OCI-LY7 (cell line): ENCODE measurements around the gene MAF. TPM values are rescaled to one million over a fixed set of nuclear protein-coding genes. Genes with fewer than 3 reads are reported as not detected.

ENCODE experiments used
- BruUV-seq: library from RNA; stranded (reverse); fragments of 400-500 nt; replicated peaks from 2 replicates; lab custom pipeline; 2021; lab: Mats Ljungman, UMichigan
- CTCF ChIA-PET: fragments of 300-600 bp; sonication (Branson Sonifier 250); formaldehyde crosslinking; loops from one replicate; lab custom pipeline; 2022; ENCODE audit warnings: antibody characterized with exemption; ENCODE audit not compliant: unreplicated experiment; lab: Charles Lee
- POLR2A ChIA-PET: fragments of 300-600 bp; sonication (Branson Sonifier 250); formaldehyde crosslinking; loops from one replicate; lab custom pipeline; 2022; ENCODE audit warnings: antibody characterized with exemption; lab: Charles Lee
- DNase-seq: peaks from one replicate; pipeline ENCODE4 v3.0.0-alpha.2; 2015; ENCODE audit warnings: low spot score
- H2AFZ ChIP-seq: fragments of 200-600 bp; sonication (generic), shearing (Covaris generic); 2 replicates; pipeline ENCODE4 v1.6.1; 2014; ENCODE audit warnings: mild to moderate bottlenecking, antibody characterized with exemption, low read length, moderate library complexity
- H3K27ac ChIP-seq: fragments of 200-600 bp; sonication (generic); 2 replicates; pipeline ENCODE4 v1.5.1; 2014; ENCODE audit warnings: mixed run types, low read depth, mild to moderate bottlenecking, moderate library complexity, low read length, inconsistent platforms; ENCODE audit not compliant: poor library complexity, severe bottlenecking
- H3K36me3 ChIP-seq: fragments of 200-600 bp; sonication (generic); 2 replicates; pipeline ENCODE4 v1.6.1; 2014; ENCODE audit warnings: mild to moderate bottlenecking, antibody characterized with exemption, low read length, moderate library complexity, mixed read lengths; ENCODE audit not compliant: insufficient read depth
- H3K4me1 ChIP-seq: fragments of 200-600 bp; sonication (generic); 2 replicates; pipeline ENCODE4 v1.5.1; 2014; ENCODE audit warnings: mild to moderate bottlenecking, low read length; ENCODE audit not compliant: insufficient read depth, poor library complexity, severe bottlenecking
- H3K4me2 ChIP-seq: fragments of 200-600 bp; sonication (generic); 2 replicates; pipeline ENCODE4 v1.6.1; 2014; ENCODE audit warnings: mild to moderate bottlenecking, low read length
- H3K4me3 ChIP-seq: fragments of 200-600 bp; sonication (generic); 2 replicates; pipeline ENCODE4 v1.5.1; 2014; ENCODE audit warnings: mild to moderate bottlenecking, low read depth, low read length; ENCODE audit not compliant: poor library complexity, severe bottlenecking
- H3K79me2 ChIP-seq: fragments of 200-600 bp; sonication (generic); 2 replicates; pipeline ENCODE4 v1.6.1; 2016; ENCODE audit warnings: low read depth, mild to moderate bottlenecking, low read length, moderate library complexity, mixed read lengths; ENCODE audit not compliant: insufficient read depth
- H3K9me2 ChIP-seq: fragments of 200-600 bp; sonication (generic); 2 replicates; pipeline ENCODE4 v1.6.1; 2016; ENCODE audit warnings: mild to moderate bottlenecking, low read length, mixed read lengths; ENCODE audit not compliant: insufficient read depth
- H3K9me3 ChIP-seq: fragments of 200-600 bp; sonication (generic); 2 replicates; pipeline ENCODE4 v1.6.1; 2014; ENCODE audit warnings: mild to moderate bottlenecking, mixed run types, low read length, mixed read lengths
- H4K20me1 ChIP-seq: fragments of 200-600 bp; sonication (generic); 2 replicates; pipeline ENCODE4 v1.6.1; 2014; ENCODE audit warnings: mild to moderate bottlenecking, antibody characterized with exemption, low read length, moderate library complexity, mixed read lengths; ENCODE audit not compliant: insufficient read depth
- EZH2phosphoT487 ChIP-seq: fragments of 200-600 bp; sonication (generic); IDR thresholded peaks from 2 replicates; pipeline ENCODE4 v1.6.1; 2018; ENCODE audit warnings: low read depth, borderline replicate concordance, mild to moderate bottlenecking, mixed run types, antibody characterized with exemption, low read length, moderate library complexity, mixed read lengths
- intact Hi-C: fragments of 100-400 bp; cut with micrococcal nuclease; formaldehyde crosslinking; loops from one replicate; pipeline ENCODE4 v1.10.0; 2022; ENCODE audit not compliant: unreplicated experiment
- total RNA-seq, 2 experiments: library from RNA; depleted of rRNA in 1 of 2; stranded (reverse); fragments of >200 nt in 1 of 2; shearing (Covaris generic) in 1 of 2; gene quantifications; 2 replicates each; pipeline ENCODE4 v1.2.3, GENCODE V29; 2014 to 2022
- TF ChIP-seq, protein P1 (sequence below): fragments of 200-600 bp; sonication (generic); conservative IDR thresholded peaks from 2 replicates; pipeline ENCODE4 v1.5.1; 2014; ENCODE audit warnings: mild to moderate bottlenecking, antibody characterized with exemption, low read length, moderate library complexity, mixed read lengths

The MAF gene
- total RNA-seq, 2 experiments from 2014 or later, result not detected

DNA sequence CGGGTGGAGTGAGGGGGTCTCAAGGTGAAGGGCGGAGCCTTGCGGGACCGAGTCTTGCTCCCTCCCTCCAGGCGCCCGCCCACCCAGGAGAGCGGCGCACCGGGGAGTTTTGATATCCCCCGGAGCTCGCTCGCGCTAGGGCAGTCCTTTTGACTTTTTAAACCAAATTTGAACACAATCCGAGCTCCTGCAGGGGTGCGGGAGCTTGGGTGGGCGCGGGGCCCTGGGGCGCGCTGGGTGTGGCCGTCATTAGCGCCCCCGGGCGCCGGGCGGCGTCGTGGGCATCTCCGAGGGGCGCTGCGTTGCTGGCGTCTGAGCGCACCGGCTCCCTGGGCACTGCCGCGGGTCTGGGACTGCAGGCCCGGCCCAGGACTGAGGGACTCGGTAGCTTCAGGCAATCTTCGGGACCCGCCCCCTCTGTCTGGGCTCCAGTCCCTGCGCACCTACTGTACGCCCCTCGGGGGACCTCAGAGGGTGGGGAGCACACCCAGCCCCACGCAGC is 10.9 kb downstream of the MAF start:
- TF ChIP-seq, protein P1, sequence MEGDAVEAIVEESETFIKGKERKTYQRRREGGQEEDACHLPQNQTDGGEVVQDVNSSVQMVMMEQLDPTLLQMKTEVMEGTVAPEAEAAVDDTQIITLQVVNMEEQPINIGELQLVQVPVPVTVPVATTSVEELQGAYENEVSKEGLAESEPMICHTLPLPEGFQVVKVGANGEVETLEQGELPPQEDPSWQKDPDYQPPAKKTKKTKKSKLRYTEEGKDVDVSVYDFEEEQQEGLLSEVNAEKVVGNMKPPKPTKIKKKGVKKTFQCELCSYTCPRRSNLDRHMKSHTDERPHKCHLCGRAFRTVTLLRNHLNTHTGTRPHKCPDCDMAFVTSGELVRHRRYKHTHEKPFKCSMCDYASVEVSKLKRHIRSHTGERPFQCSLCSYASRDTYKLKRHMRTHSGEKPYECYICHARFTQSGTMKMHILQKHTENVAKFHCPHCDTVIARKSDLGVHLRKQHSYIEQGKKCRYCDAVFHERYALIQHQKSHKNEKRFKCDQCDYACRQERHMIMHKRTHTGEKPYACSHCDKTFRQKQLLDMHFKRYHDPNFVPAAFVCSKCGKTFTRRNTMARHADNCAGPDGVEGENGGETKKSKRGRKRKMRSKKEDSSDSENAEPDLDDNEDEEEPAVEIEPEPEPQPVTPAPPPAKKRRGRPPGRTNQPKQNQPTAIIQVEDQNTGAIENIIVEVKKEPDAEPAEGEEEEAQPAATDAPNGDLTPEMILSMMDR, result no peak
- TF ChIP-seq EZH2phosphoT487, result no peak
- Histone ChIP-seq H3K36me3 (no peaks in the 10 kb centered on the region), H3K4me2 (no peak overlapping the region), H3K4me3 (no peak overlapping the region), H3K4me1 (no peaks in the 10 kb centered on the region), H3K9me3 (no peaks in the 10 kb centered on the region), H4K20me1 (no peaks in the 10 kb centered on the region), H3K79me2 (no peaks in the 10 kb centered on the region), H2AFZ (no peak overlapping the region), H3K27ac (no peak overlapping the region), H3K9me2 (no peaks in the 10 kb centered on the region)
- POLR2A ChIA-PET, result no interaction called here
- DNase-seq, result no peak
- intact Hi-C loops, result no loop called here
- CTCF ChIA-PET, result no interaction called here
- no TSS peak for BruUV-seq

- TF ChIP-seq, protein P1, result no peak
- TF ChIP-seq EZH2phosphoT487, result no peak
- ChIA-PET POLR2A (interaction anchor here (1.4 kb wide), 1 partner anchor 10 kb away, joined by 3 read pairs; no protein-coding TSS in a partner anchor), CTCF (no interaction called here)
Observed at GRCh38 chr16:79587897-79588296, 12.6 kb downstream of the MAF start.

GRCh38 chr16:79587296-79587695 is 13.2 kb downstream of the MAF start:
- POLR2A ChIA-PET, result interaction anchor here (1.4 kb wide), 1 partner anchor 11 kb away, joined by 3 read pairs; no protein-coding TSS in a partner anchor

More at GRCh38 chr16:79587897-79588296, 12.6 kb downstream of the MAF start:
- DNase-seq, result no peak
- H3K4me3 ChIP-seq, result no peak overlapping the region
- H3K4me2 ChIP-seq, result no peak overlapping the region
- no peaks in the 10 kb centered on the region for H4K20me1 ChIP-seq
- no peaks in the 10 kb centered on the region for H3K36me3 ChIP-seq
- BruUV-seq, result no TSS peak
- H3K9me3 ChIP-seq, result no peaks in the 10 kb centered on the region
- H3K4me1 ChIP-seq, result no peaks in the 10 kb centered on the region
- no peak overlapping the region for H2AFZ ChIP-seq
- H3K79me2 ChIP-seq, result no peaks in the 10 kb centered on the region
- intact Hi-C loops, result no loop called here
- H3K27ac ChIP-seq, result no peak overlapping the region
- H3K9me2 ChIP-seq, result no peaks in the 10 kb centered on the region

More at GRCh38 chr16:79587296-79587695, 13.2 kb downstream of the MAF start:
- no peak for DNase-seq
- Histone ChIP-seq H3K9me2 (no peaks in the 10 kb centered on the region), H3K9me3 (no peaks in the 10 kb centered on the region), H3K4me3 (no peak overlapping the region), H3K36me3 (no peaks in the 10 kb centered on the region), H3K79me2 (no peaks in the 10 kb centered on the region), H3K4me2 (no peak overlapping the region), H3K4me1 (no peaks in the 10 kb centered on the region), H3K27ac (no peak overlapping the region), H4K20me1 (no peaks in the 10 kb centered on the region), H2AFZ (no peak overlapping the region)
- no peak for TF ChIP-seq EZH2phosphoT487
- TF ChIP-seq, protein P1, result no peak
- intact Hi-C loops, result no loop called here
- CTCF ChIA-PET, result no interaction called here
- BruUV-seq, result no TSS peak
